ENCODE results near the gene RALA. TPM values are rescaled to one million over a fixed set of nuclear protein-coding genes. Genes with fewer than 3 reads are reported as not detected.
A peak's percentile ranks its signal among the peaks of the same experiment; 100 is the strongest.

RALA gene
- total and polyA plus RNA-seq, 2 of the 13 experiments (the other 11 are each of a cell fraction or from before 2014, with no cell fraction given), result 11.8 to 19.5 TPM

- TF ChIP-seq, protein P1, sequence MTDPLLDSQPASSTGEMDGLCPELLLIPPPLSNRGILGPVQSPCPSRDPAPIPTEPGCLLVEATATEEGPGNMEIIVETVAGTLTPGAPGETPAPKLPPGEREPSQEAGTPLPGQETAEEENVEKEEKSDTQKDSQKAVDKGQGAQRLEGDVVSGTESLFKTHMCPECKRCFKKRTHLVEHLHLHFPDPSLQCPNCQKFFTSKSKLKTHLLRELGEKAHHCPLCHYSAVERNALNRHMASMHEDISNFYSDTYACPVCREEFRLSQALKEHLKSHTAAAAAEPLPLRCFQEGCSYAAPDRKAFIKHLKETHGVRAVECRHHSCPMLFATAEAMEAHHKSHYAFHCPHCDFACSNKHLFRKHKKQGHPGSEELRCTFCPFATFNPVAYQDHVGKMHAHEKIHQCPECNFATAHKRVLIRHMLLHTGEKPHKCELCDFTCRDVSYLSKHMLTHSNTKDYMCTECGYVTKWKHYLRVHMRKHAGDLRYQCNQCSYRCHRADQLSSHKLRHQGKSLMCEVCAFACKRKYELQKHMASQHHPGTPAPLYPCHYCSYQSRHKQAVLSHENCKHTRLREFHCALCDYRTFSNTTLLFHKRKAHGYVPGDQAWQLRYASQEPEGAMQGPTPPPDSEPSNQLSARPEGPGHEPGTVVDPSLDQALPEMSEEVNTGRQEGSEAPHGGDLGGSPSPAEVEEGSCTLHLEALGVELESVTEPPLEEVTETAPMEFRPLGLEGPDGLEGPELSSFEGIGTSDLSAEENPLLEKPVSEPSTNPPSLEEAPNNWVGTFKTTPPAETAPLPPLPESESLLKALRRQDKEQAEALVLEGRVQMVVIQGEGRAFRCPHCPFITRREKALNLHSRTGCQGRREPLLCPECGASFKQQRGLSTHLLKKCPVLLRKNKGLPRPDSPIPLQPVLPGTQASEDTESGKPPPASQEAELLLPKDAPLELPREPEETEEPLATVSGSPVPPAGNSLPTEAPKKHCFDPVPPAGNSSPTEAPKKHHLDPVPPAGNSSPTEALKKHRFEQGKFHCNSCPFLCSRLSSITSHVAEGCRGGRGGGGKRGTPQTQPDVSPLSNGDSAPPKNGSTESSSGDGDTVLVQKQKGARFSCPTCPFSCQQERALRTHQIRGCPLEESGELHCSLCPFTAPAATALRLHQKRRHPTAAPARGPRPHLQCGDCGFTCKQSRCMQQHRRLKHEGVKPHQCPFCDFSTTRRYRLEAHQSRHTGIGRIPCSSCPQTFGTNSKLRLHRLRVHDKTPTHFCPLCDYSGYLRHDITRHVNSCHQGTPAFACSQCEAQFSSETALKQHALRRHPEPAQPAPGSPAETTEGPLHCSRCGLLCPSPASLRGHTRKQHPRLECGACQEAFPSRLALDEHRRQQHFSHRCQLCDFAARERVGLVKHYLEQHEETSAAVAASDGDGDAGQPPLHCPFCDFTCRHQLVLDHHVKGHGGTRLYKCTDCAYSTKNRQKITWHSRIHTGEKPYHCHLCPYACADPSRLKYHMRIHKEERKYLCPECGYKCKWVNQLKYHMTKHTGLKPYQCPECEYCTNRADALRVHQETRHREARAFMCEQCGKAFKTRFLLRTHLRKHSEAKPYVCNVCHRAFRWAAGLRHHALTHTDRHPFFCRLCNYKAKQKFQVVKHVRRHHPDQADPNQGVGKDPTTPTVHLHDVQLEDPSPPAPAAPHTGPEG (CRISPR knock-in tag; IDR thresholded peaks at IDR 0.05), result no peak
- TF ChIP-seq SAP130 (CRISPR knock-in tag; IDR thresholded peaks at IDR 0.05; ENCODE audit: low read depth), result peak; percentile 74
- TF ChIP-seq POGK (CRISPR knock-in tag; conservative IDR thresholded peaks at IDR 0.05), result peak; percentile 90; the same call in 1 of the 2 replicates
- TF ChIP-seq, protein P2, sequence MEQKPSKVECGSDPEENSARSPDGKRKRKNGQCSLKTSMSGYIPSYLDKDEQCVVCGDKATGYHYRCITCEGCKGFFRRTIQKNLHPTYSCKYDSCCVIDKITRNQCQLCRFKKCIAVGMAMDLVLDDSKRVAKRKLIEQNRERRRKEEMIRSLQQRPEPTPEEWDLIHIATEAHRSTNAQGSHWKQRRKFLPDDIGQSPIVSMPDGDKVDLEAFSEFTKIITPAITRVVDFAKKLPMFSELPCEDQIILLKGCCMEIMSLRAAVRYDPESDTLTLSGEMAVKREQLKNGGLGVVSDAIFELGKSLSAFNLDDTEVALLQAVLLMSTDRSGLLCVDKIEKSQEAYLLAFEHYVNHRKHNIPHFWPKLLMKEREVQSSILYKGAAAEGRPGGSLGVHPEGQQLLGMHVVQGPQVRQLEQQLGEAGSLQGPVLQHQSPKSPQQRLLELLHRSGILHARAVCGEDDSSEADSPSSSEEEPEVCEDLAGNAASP (CRISPR knock-in tag; IDR thresholded peaks at IDR 0.05; ENCODE audit: borderline replicate concordance), result no peak; the same call in 1 of the 2 replicates
- 0 out of 2 replicates have a peak, but pooled peaks have one; percentile 14 for TF ChIP-seq RELA (CRISPR knock-in tag; IDR thresholded peaks at IDR 0.05)
- no peak for TF ChIP-seq PBX3 (CRISPR knock-in tag; IDR thresholded peaks at IDR 0.05; ENCODE audit: borderline replicate concordance)
- no peak for TF ChIP-seq FIP1L1 (IDR thresholded peaks at IDR 0.05; ENCODE audit: borderline replicate concordance, insufficient read depth, low read depth, low read length)
- no peak for TF ChIP-seq MEIS2 (CRISPR knock-in tag; IDR thresholded peaks at IDR 0.05)
- TF ChIP-seq CC2D1A (CRISPR knock-in tag; IDR thresholded peaks at IDR 0.05), result no peak
- no peak for TF ChIP-seq HOXA7 (CRISPR knock-in tag; IDR thresholded peaks at IDR 0.05)
- TF ChIP-seq SOX13 (IDR thresholded peaks at IDR 0.05), result no peak
- 0 out of 4 replicates have a peak, but pooled peaks of 1 of the 2 experiments have one; percentile 26 for TF ChIP-seq SOX13 (CRISPR knock-in tag; conservative IDR thresholded peaks at IDR 0.05 in 1 of 2, IDR thresholded peaks at IDR 0.05 in 1 of 2)
- TF ChIP-seq PAF1 (CRISPR knock-in tag; IDR thresholded peaks at IDR 0.05), result no peak
- TF ChIP-seq, protein P3, sequence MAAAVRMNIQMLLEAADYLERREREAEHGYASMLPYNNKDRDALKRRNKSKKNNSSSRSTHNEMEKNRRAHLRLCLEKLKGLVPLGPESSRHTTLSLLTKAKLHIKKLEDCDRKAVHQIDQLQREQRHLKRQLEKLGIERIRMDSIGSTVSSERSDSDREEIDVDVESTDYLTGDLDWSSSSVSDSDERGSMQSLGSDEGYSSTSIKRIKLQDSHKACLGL (CRISPR knock-in tag; IDR thresholded peaks at IDR 0.05), result 0 out of 2 replicates have a peak, but pooled peaks have one; percentile 35
Observed at GRCh38 chr7:39623047-39623731, at the start of gene RALA (continued).
